GM18520 (cell line): Measurements from ENCODE around the gene SUPT7L.
A peak's percentile ranks its signal among the peaks of the same experiment; 100 is the strongest.
"Not testable (repeated sequence)": the region's sequence is repeated elsewhere in the genome, so short reads cannot be mapped to it uniquely, and the experiment has no call there.

Experiments
- ATAC-seq: cut with Tn5 transposase; IDR thresholded peaks from one replicate; pipeline ENCODE4 v1.9.1; 2021; ENCODE audit not compliant: unreplicated experiment

The SUPT7L gene

DNA sequence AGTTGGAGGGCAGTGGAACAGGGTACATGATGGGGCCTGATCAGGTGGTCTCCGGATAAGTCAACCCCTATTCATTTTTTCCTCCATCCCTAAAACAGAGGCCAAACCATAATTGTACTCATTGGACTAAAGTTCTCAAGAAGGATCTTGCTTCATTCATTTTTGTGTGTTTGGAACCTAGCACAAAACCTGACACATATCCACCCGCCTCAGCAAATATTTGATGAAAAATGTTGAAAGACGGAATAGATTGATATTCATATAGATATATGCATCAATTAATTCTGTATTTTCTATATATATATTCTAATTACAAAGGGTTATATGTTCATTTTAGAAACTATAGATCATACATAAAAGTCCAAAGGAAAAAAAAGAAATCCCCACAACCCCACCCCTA is 22.2 kb upstream of the SUPT7L start:
- no peak for ATAC-seq

DNA sequence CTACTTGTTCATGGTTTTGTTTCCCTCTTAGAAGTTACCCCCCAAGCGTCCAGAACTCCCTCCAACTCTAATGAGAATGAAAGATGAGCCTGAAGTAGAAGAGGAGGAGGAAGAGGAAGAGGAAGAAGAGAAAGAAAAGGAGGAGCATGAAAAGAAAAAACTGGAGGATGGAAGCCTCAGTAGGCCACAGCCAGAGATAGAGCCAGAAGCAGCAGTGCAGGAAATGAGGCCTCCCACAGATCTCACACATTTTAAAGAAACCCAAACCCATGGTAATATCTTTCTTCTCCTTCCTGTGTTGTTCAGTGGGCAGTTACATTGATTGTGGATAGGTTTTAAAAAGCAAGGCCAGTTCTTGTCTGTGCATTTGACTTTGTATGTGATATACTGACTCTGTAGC is 21.6 kb upstream of the SUPT7L start:
- not testable (repeated sequence) for ATAC-seq

GRCh38 chr2:27683390-27684071 is 20.1 kb upstream of the SUPT7L start:
- ATAC-seq: peak; percentile 60

- ATAC-seq: not testable (repeated sequence)
Observed at GRCh38 chr2:27682334-27682771, 18.9 kb upstream of the SUPT7L start.

GRCh38 chr2:27681841-27682240 is 18.4 kb upstream of the SUPT7L start:
- ATAC-seq: no peak

DNA sequence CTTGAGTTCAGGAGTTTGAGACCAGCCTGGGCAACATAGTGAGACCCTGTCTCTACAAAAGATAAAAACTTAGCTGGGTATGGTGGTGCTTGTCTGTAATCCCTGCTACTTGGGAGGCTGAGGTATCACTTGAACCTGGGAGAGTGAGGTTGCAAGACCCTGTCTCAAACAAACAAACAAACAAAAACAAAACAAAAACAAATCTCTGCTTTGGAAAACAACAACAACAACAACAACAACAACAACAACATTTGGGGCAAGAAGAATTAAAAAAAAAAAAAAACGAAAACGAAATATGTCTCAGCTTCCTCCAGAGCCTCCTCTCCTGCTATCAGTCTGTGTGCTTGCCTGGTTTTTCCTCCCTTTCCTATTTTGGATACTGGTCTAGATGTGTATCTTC is 17.2 kb upstream of the SUPT7L start:
- no peak for ATAC-seq

- no peak for ATAC-seq
Observed at GRCh38 chr2:27672723-27673486, 9.5 kb upstream of the SUPT7L start.

GRCh38 chr2:27671235-27671634 is 7.8 kb upstream of the SUPT7L start:
- no peak for ATAC-seq

DNA sequence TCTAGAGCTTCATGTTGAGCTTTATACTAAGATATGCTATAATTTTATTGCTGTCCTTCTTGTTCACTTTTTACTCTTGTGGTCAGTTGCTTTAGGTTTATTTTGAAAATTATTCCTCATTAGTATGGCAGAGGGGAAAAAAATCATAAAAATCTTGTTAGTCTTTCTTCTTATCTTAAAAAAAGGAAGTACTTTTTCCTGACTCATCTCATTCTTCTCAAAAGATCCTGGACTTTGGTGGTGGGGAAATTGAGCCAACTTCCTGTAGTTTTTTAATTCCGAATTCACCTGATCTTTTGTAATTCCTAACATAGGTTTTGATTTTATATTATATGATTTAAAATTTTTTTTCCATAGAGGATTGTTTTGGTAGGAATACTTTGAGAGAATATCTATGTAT is 4.0 kb upstream of the SUPT7L start:
- ATAC-seq: no peak

DNA sequence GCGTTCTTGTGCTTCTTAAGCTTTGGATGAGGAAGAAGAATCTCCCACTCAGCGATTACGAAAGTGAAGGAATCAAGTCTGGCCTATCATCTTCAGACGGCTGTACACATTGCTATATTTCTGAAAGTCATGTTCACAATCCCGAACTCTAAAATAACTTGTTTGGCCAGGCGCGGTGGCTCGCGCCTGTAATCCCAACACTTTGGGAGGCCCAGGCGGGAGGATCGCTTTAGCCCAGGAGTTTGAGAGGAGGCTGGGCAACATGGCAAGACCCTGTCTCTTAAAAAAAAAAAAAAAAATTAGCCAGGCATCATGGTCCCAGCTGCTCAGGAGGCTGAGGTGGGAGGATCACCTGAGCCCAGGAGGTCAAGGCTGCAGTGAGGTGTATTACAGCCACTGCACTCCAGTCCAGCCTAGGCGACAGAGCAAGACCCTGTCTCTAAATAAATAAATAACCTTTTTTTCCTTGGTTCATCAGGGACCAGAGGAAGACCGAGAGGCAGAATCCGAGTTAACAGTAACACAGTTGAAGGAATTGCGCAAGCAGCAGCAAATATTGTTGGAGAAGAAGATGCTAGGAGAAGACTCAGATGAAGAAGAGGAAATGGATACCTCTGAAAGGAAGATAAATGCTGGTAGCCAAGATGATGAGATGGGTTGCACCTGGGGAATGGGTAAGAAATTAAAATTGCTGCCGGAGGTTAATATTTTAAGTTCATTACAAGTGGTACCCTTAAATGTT is 1.4 kb upstream of the SUPT7L start:
- no peak for ATAC-seq

- no peak for ATAC-seq
Observed at GRCh38 chr2:27664154-27664574, 750 bp upstream of the SUPT7L start.

GRCh38 chr2:27661371-27661770 is 2.0 kb downstream of the SUPT7L start:
- ATAC-seq: no peak

GRCh38 chr2:27655155-27655951 is 8.1 kb downstream of the SUPT7L start:
- ATAC-seq: no peak

- ATAC-seq: no peak
Observed at GRCh38 chr2:27653397-27653796, 10.0 kb downstream of the SUPT7L start.

- no peak for ATAC-seq
Observed at GRCh38 chr2:27652790-27653189, 10.6 kb downstream of the SUPT7L start.

- no peak for ATAC-seq
Observed at GRCh38 chr2:27652341-27652740, 11.1 kb downstream of the SUPT7L start.

DNA sequence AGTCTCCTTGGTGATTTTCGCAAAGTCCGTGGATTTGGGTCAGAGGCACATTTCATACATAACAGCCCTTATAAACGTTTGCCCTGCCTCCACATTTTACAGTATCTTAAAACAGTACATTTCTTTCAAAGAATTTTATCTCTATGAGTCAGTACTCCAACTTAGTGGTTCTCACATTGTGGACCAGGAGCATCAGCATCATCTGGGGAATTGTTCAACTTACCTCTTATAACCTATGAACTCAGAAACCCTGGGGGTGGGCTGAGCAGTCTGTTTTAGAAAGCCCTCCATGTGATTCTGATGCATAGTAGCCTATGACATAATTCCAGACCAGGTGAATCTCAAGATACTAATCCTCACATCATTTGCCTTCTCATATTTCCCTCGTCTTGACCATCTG is 12.4 kb downstream of the SUPT7L start:
- ATAC-seq: no peak

GRCh38 chr2:27647737-27648136 is 15.7 kb downstream of the SUPT7L start:
- ATAC-seq: no peak

DNA sequence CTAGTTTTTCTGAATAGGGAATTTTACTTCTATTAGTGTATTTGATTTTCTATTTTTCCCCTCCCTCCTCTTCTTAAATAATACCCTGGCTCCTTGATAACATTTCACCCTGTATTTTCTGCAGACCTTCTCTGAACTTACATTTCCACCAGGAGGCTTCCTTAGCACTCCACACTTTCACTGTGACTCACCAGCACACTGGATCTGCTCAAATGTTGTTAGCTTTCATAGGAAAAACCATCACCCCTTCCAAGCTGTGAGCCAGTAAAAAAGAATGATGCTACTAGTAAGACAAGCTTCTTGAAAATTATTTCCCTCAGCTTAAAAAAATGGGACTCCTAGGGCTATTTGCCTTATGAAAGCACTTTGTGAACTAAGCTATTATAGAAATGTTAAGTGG is 16.1 kb downstream of the SUPT7L start:
- no peak for ATAC-seq

GRCh38 chr2:27645197-27645596 is 18.2 kb downstream of the SUPT7L start:
- no peak for ATAC-seq

DNA sequence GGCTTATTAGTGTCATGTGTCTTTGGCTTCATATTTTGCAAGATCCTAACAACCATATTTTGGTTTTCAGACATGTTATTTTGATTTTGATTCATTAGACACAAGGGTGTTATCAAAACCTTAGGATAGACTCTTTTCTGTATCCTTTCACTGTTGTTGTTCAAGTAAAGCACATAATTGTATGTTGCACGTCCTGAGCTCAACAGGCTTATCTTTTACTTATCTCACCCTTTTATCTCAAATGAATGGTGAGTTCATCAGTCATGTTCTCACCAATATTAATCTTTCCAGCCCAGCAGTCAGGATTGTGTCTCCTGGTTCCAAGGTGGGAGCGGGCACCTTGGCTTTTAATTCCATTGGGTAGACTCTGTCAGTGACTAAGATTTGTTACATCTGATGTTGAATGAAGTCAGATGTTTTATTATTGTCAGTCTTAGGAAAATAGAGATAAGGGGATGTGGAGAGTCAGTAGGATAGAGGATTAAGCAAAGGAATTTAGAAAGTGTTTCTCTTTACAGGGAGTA is 22.6 kb downstream of the SUPT7L start:
- no peak for ATAC-seq
